Neuronal stem cell (in vitro differentiated cells): ENCODE data around the gene TTC39C.

Source experiments
- DNase-seq: peaks from one replicate; pipeline ENCODE4 v3.0.0-alpha.2; 2013; ENCODE audit warnings: low spot score
- H2AFZ ChIP-seq: one replicate; pipeline ENCODE4 v1.6.1; 2013; ENCODE audit warnings: mild to moderate bottlenecking, low read length, inconsistent platforms
- H2AK5ac ChIP-seq: 2 replicates; pipeline ENCODE4 v1.6.1; 2013; ENCODE audit warnings: low read depth, mild to moderate bottlenecking, inconsistent platforms, low read length, moderate library complexity, mixed read lengths
- H2BK120ac ChIP-seq: 2 replicates; pipeline ENCODE4 v1.6.1; 2013; ENCODE audit warnings: low read depth, mild to moderate bottlenecking, inconsistent platforms, low read length, moderate library complexity, mixed read lengths
- H2BK12ac ChIP-seq: one replicate; pipeline ENCODE4 v1.6.1; 2013; ENCODE audit warnings: low read length, inconsistent platforms
- H2BK15ac ChIP-seq: 2 replicates; pipeline ENCODE4 v1.6.1; 2013; ENCODE audit warnings: mild to moderate bottlenecking, low read length, inconsistent platforms, mixed read lengths
- H2BK5ac ChIP-seq: one replicate; pipeline ENCODE4 v1.6.1; 2013; ENCODE audit warnings: inconsistent platforms, mild to moderate bottlenecking, low read length, moderate library complexity
- H3K14ac ChIP-seq: one replicate; pipeline ENCODE4 v1.6.1; 2013; ENCODE audit warnings: low read length, inconsistent platforms
- H3K18ac ChIP-seq: 2 replicates; pipeline ENCODE4 v1.6.1; 2013; ENCODE audit warnings: low read length, inconsistent platforms
- H3K23ac ChIP-seq: 2 replicates; pipeline ENCODE4 v1.6.1; 2013; ENCODE audit warnings: low read depth, mild to moderate bottlenecking, mixed read lengths, low read length, inconsistent platforms; ENCODE audit not compliant: poor library complexity
- H3K27ac ChIP-seq: replicated peaks from 3 replicates; pipeline ENCODE4 v1.5.1; 2013; ENCODE audit warnings: low read length, inconsistent platforms
- H3K27me3 ChIP-seq, 3 experiments: 2 replicates each; pipeline ENCODE4 v1.6.1; 2013; ENCODE audit warnings: low read length in 3 of 3, mild to moderate bottlenecking in 2 of 3, inconsistent platforms in 1 of 3, low read depth in 1 of 3, mixed read lengths in 1 of 3, moderate library complexity in 1 of 3; ENCODE audit not compliant: control insufficient read depth in 3 of 3, insufficient read depth in 3 of 3
- H3K36me3 ChIP-seq, 2 donors: replicated peaks in 1 of 2; 2 replicates each; pipeline ENCODE4 v1.6.1; 2013; ENCODE audit warnings: low read length in 2 of 2; ENCODE audit not compliant: control insufficient read depth in 2 of 2, insufficient read depth in 2 of 2
- H3K4ac ChIP-seq: 2 replicates; pipeline ENCODE4 v1.6.1; 2013; ENCODE audit warnings: inconsistent platforms, mild to moderate bottlenecking, low read length, moderate library complexity
- H3K4me1 ChIP-seq, 2 donors: 1 replicate in 1 of 2; 2 replicates in 1 of 2; pipeline ENCODE4 v1.6.1; 2013; ENCODE audit warnings: low read length in 2 of 2, low read depth in 1 of 2; ENCODE audit not compliant: control insufficient read depth in 2 of 2, insufficient read depth in 1 of 2
- H3K4me2 ChIP-seq: one replicate; pipeline ENCODE4 v1.6.1; 2013; ENCODE audit warnings: mild to moderate bottlenecking, low read length, inconsistent platforms; ENCODE audit not compliant: insufficient read depth, poor library complexity, severe bottlenecking
- H3K4me3 ChIP-seq, 2 donors: 2 replicates each; pipeline ENCODE4 v1.5.1; 2013; ENCODE audit warnings: low read length in 2 of 2, mild to moderate bottlenecking in 2 of 2, inconsistent platforms in 1 of 2, moderate library complexity in 1 of 2
- H3K79me1 ChIP-seq: one replicate; pipeline ENCODE4 v1.6.1; 2013; ENCODE audit warnings: low read depth, mild to moderate bottlenecking, inconsistent platforms, low read length, moderate library complexity
- H3K9ac ChIP-seq: one replicate; pipeline ENCODE4 v1.6.1; 2013; ENCODE audit warnings: mild to moderate bottlenecking, low read depth, low read length, inconsistent platforms; ENCODE audit not compliant: poor library complexity
- H3K9me3 ChIP-seq, 2 donors: replicated peaks in 1 of 2; 2 replicates each; pipeline versions ENCODE3 to v1.6.1; 2013; ENCODE audit warnings: low read length in 2 of 2, mild to moderate bottlenecking in 2 of 2, inconsistent platforms in 1 of 2, low read depth in 1 of 2, mixed read lengths in 1 of 2, moderate library complexity in 1 of 2; ENCODE audit not compliant: control insufficient read depth in 2 of 2, insufficient read depth in 1 of 2
- H4K8ac ChIP-seq: one replicate; pipeline ENCODE4 v1.6.1; 2013; ENCODE audit warnings: low read depth, mild to moderate bottlenecking, inconsistent platforms, low read length, moderate library complexity
- H4K91ac ChIP-seq: one replicate; pipeline ENCODE4 v1.6.1; 2013; ENCODE audit warnings: low read length, low read depth, mild to moderate bottlenecking, inconsistent platforms; ENCODE audit not compliant: poor library complexity
- WGBS, 2 donors: extraction: QIAGEN DNeasy Blood & Tissue Kit; methylation state at CpG; one replicate each; pipeline ENCODE4 v1.1.7; 2013; ENCODE audit warnings: missing lambda C conversion rate in 2 of 2, mixed read lengths in 1 of 2; ENCODE audit not compliant: insufficient read length in 2 of 2, insufficient replicate concordance in 1 of 2; ENCODE audit errors: extremely low coverage in 2 of 2; 5-methylcytosine and 5-hydroxymethylcytosine counted together

TTC39C gene

GRCh38 chr18:24089515-24090337 is 75.2 kb downstream of the TTC39C start:
- H2AK5ac ChIP-seq, result no peak overlapping the region
- no peak overlapping the region for H2AFZ ChIP-seq
- peaks cover 4 to 14% of the 10 kb centered on the region in 2 donors for H3K36me3 ChIP-seq
- no peak overlapping the region for H2BK120ac ChIP-seq
- no peaks in the 10 kb centered on the region for H3K79me1 ChIP-seq
- no peak overlapping the region for H3K4me3 ChIP-seq
- no peaks in the 10 kb centered on the region for H3K27me3 ChIP-seq
- H2BK15ac ChIP-seq, result no peak overlapping the region
- no peak overlapping the region for H3K18ac ChIP-seq
- H3K9me3 ChIP-seq, result no peaks in the 10 kb centered on the region
- no peak overlapping the region for H2BK12ac ChIP-seq
- H4K91ac ChIP-seq, result no peak overlapping the region
- no peak overlapping the region for H3K4me2 ChIP-seq
- H3K27ac ChIP-seq, result no peak overlapping the region
- no peak overlapping the region for H3K23ac ChIP-seq
- H2BK5ac ChIP-seq, result no peak overlapping the region
- no peak for DNase-seq
- no CpG with 5 or more reads among the region's 4 CpGs for WGBS, 2 donors
- no peak overlapping the region for H3K9ac ChIP-seq
- H3K14ac ChIP-seq, result no peak overlapping the region
- peaks cover 0 to 2% of the 10 kb centered on the region in 2 donors for H3K4me1 ChIP-seq
- no peak overlapping the region for H3K4ac ChIP-seq
- H4K8ac ChIP-seq, result no peak overlapping the region

- Histone ChIP-seq H3K4ac (no peak overlapping the region), H2AFZ (no peak overlapping the region), H3K18ac (no peak overlapping the region), H3K23ac (no peak overlapping the region), H2AK5ac (no peak overlapping the region), H3K4me2 (no peak overlapping the region), H2BK15ac (no peak overlapping the region), H4K91ac (no peak overlapping the region), H3K36me3 (peaks cover 4 to 14% of the 10 kb centered on the region in 2 donors), H2BK12ac (no peak overlapping the region), H4K8ac (no peak overlapping the region), H3K4me1 (peaks cover 0 to 2% of the 10 kb centered on the region in 2 donors), H3K14ac (no peak overlapping the region), H3K27ac (no peak overlapping the region), H3K9me3 (no peaks in the 10 kb centered on the region), H2BK120ac (no peak overlapping the region), H3K27me3 (no peaks in the 10 kb centered on the region), H2BK5ac (no peak overlapping the region), H3K4me3 (no peak overlapping the region), H3K9ac (no peak overlapping the region), H3K79me1 (no peaks in the 10 kb centered on the region)
- WGBS, 2 donors, result no CpG with 5 or more reads among the region's 13 CpGs
- no peak for DNase-seq
Measured at GRCh38 chr18:24090876-24091275, 76.3 kb downstream of the TTC39C start.

GRCh38 chr18:24094561-24094960 is 80.0 kb downstream of the TTC39C start:
- no peaks in the 10 kb centered on the region for H3K27me3 ChIP-seq
- H4K91ac ChIP-seq, result no peak overlapping the region
- no peak overlapping the region for H3K4me3 ChIP-seq
- no peak overlapping the region for H3K9ac ChIP-seq
- DNase-seq, result no peak
- H3K36me3 ChIP-seq, result peaks cover 0 to 8% of the 10 kb centered on the region in 2 donors
- peaks cover 0 to 9% of the 10 kb centered on the region in 2 donors for H3K9me3 ChIP-seq
- H2BK15ac ChIP-seq, result no peak overlapping the region
- no peak overlapping the region for H3K4me2 ChIP-seq
- no peak overlapping the region for H3K18ac ChIP-seq
- H3K14ac ChIP-seq, result no peak overlapping the region
- H3K4ac ChIP-seq, result no peak overlapping the region
- H3K4me1 ChIP-seq, result no peaks in the 10 kb centered on the region
- H3K27ac ChIP-seq, result no peak overlapping the region
- H3K23ac ChIP-seq, result no peak overlapping the region
- H2BK120ac ChIP-seq, result no peak overlapping the region
- no peak overlapping the region for H2AFZ ChIP-seq
- no peak overlapping the region for H2AK5ac ChIP-seq
- no peak overlapping the region for H4K8ac ChIP-seq
- no peak overlapping the region for H2BK5ac ChIP-seq
- H2BK12ac ChIP-seq, result no peak overlapping the region
- H3K79me1 ChIP-seq, result no peaks in the 10 kb centered on the region

GRCh38 chr18:24095976-24096375 is 81.4 kb downstream of the TTC39C start:
- H3K27me3 ChIP-seq, result no peaks in the 10 kb centered on the region
- H2AFZ ChIP-seq, result no peak overlapping the region
- H2BK5ac ChIP-seq, result no peak overlapping the region
- no peak overlapping the region for H3K4me3 ChIP-seq
- no peak overlapping the region for H2BK120ac ChIP-seq
- H2AK5ac ChIP-seq, result no peak overlapping the region
- H4K8ac ChIP-seq, result no peak overlapping the region
- no peak overlapping the region for H3K23ac ChIP-seq
- peaks cover 0 to 9% of the 10 kb centered on the region in 2 donors for H3K9me3 ChIP-seq
- DNase-seq, result no peak
- no peaks in the 10 kb centered on the region for H3K79me1 ChIP-seq
- no peak overlapping the region for H2BK12ac ChIP-seq
- no peak overlapping the region for H4K91ac ChIP-seq
- H3K9ac ChIP-seq, result no peak overlapping the region
- peaks cover 3 to 8% of the 10 kb centered on the region in 2 donors for H3K36me3 ChIP-seq
- H3K18ac ChIP-seq, result no peak overlapping the region
- H3K4me2 ChIP-seq, result no peak overlapping the region
- no peak overlapping the region for H2BK15ac ChIP-seq
- H3K4me1 ChIP-seq, result no peaks in the 10 kb centered on the region
- no CpG with 5 or more reads among the region's 1 CpG for WGBS, 2 donors
- H3K4ac ChIP-seq, result no peak overlapping the region
- H3K14ac ChIP-seq, result no peak overlapping the region
- H3K27ac ChIP-seq, result no peak overlapping the region
